Activated T-helper 1 cell treated with anti-CD3 and anti-CD28 coated beads, Interleukin-12 subunit alpha, Interleukin-12 subunit beta, Interleukin-2, Interleukin-4 antibody, amounts not matched to agents 30 ng/mL and 10 ng/mL and 1 ng/mL, durations not matched to agents 14 hours and 24 hours and 36 hours (primary cell): ENCODE data around the gene ACSL1. TPM values are rescaled to one million over a fixed set of nuclear protein-coding genes. Genes with fewer than 3 reads are reported as not detected.

Experiments
- DNase-seq: peaks from one replicate; pipeline ENCODE4 v3.0.0; 2021; ENCODE audit warnings: low spot score
- H3K27ac Mint-ChIP-seq: one replicate; pipeline ENCODE4 v1.8.0; 2021; ENCODE audit warnings: mild to moderate bottlenecking, mixed read lengths
- H3K27me3 Mint-ChIP-seq: one replicate; pipeline ENCODE4 v1.8.0; 2022; ENCODE audit warnings: mild to moderate bottlenecking, moderate library complexity, mixed read lengths; ENCODE audit not compliant: insufficient read depth
- H3K36me3 Mint-ChIP-seq: one replicate; pipeline ENCODE4 v1.8.0; 2021; ENCODE audit warnings: low read depth, mixed read lengths
- H3K4me1 Mint-ChIP-seq: one replicate; pipeline ENCODE4 v1.8.0; 2021; ENCODE audit warnings: low read depth, mixed read lengths
- H3K4me3 Mint-ChIP-seq: one replicate; pipeline ENCODE4 v1.8.0; 2021; ENCODE audit warnings: mild to moderate bottlenecking, moderate library complexity, mixed read lengths
- H3K9me3 Mint-ChIP-seq: one replicate; pipeline ENCODE4 v1.8.0; 2021; ENCODE audit warnings: mixed read lengths
- intact Hi-C: fragments of 100-400 bp; cut with micrococcal nuclease; formaldehyde crosslinking; loops from one replicate; pipeline ENCODE4 v1.15.1; 2024
- total RNA-seq: library from RNA; stranded (reverse); gene quantifications from 2 replicates; pipeline ENCODE4 v1.2.3, GENCODE V29; 2022

ACSL1 gene
- total RNA-seq, 1 donor from 2014 or later: 56.7 TPM

- intact Hi-C loops: no loop called here
- Mint-ChIP-seq H3K4me3 (no peak overlapping the region), H3K36me3 (peaks cover 2% of the 10 kb centered on the region), H3K27ac (no peak overlapping the region), H3K27me3 (peaks cover 5% of the 10 kb centered on the region), H3K4me1 (peaks cover 9% of the 10 kb centered on the region), H3K9me3 (no peaks in the 10 kb centered on the region)
- no peak for DNase-seq
Observed at GRCh38 chr4:184833046-184833838, 7.5 kb upstream of the ACSL1 start.

GRCh38 chr4:184831153-184831552, 5.4 kb upstream of the ACSL1 start:
- DNase-seq: no peak
- H3K4me3 Mint-ChIP-seq: no peak overlapping the region
- H3K27me3 Mint-ChIP-seq: peaks cover 8% of the 10 kb centered on the region
- H3K9me3 Mint-ChIP-seq: no peaks in the 10 kb centered on the region
- intact Hi-C loops: no loop called here
- peaks cover 2% of the 10 kb centered on the region for H3K36me3 Mint-ChIP-seq
- H3K27ac Mint-ChIP-seq: no peak overlapping the region
- peaks cover 14% of the 10 kb centered on the region for H3K4me1 Mint-ChIP-seq

GRCh38 chr4:184826691-184827270, 1.0 kb upstream of the ACSL1 start:
- peaks cover 14% of the 10 kb centered on the region for H3K36me3 Mint-ChIP-seq
- H3K4me3 Mint-ChIP-seq: peak overlapping the region; percentile 93
- peaks cover 49% of the 10 kb centered on the region for H3K4me1 Mint-ChIP-seq
- H3K27me3 Mint-ChIP-seq: peaks cover 8% of the 10 kb centered on the region
- no peak for DNase-seq
- peak overlapping the region; percentile 96 for H3K27ac Mint-ChIP-seq
- intact Hi-C loops: loop anchor here (1.0 to 10.0 kb wide), 15 partner anchors 23 to 1384 kb away; partner anchors contain the start of genes ANKRD37, CASP3, CDKN2AIP and CENPU
- H3K9me3 Mint-ChIP-seq: no peaks in the 10 kb centered on the region

GRCh38 chr4:184825141-184825895, 450 bp downstream of the ACSL1 start:
- peak; percentile 60 for DNase-seq
- H3K27ac Mint-ChIP-seq: peak overlapping the region; percentile 95
- H3K36me3 Mint-ChIP-seq: peaks cover 13% of the 10 kb centered on the region
- H3K27me3 Mint-ChIP-seq: peaks cover 8% of the 10 kb centered on the region
- intact Hi-C loops: loop anchor here (2.0 to 10.0 kb wide), 11 partner anchors 37 to 1383 kb away; partner anchors contain the start of genes ANKRD37, CDKN2AIP, ING2 and IRF2
- H3K4me3 Mint-ChIP-seq: peak overlapping the region; percentile 92
- no peaks in the 10 kb centered on the region for H3K9me3 Mint-ChIP-seq
- peaks cover 60% of the 10 kb centered on the region for H3K4me1 Mint-ChIP-seq

GRCh38 chr4:184824776-184825084, 1.0 kb downstream of the ACSL1 start:
- DNase-seq: no peak
- H3K27ac Mint-ChIP-seq: peak overlapping the region; percentile 95
- peaks cover 63% of the 10 kb centered on the region for H3K4me1 Mint-ChIP-seq
- H3K9me3 Mint-ChIP-seq: no peaks in the 10 kb centered on the region
- peak overlapping the region; percentile 92 for H3K4me3 Mint-ChIP-seq
- intact Hi-C loops: loop anchor here (1.0 to 10.0 kb wide), 15 partner anchors 31 to 1382 kb away; partner anchors contain the start of genes ANKRD37, CDKN2AIP, ING2 and IRF2
- H3K36me3 Mint-ChIP-seq: peaks cover 11% of the 10 kb centered on the region
- peaks cover 7% of the 10 kb centered on the region for H3K27me3 Mint-ChIP-seq

GRCh38 chr4:184824081-184824775, 1.5 kb downstream of the ACSL1 start:
- intact Hi-C loops: loop anchor here (1.0 to 10.0 kb wide), 12 partner anchors 31 to 1319 kb away; partner anchors contain the start of genes ANKRD37, ING2, IRF2 and LRP2BP
- Mint-ChIP-seq H3K4me1 (peaks cover 68% of the 10 kb centered on the region), H3K27ac (peak overlapping the region; percentile 95), H3K4me3 (peak overlapping the region; percentile 92), H3K9me3 (no peaks in the 10 kb centered on the region), H3K36me3 (peaks cover 11% of the 10 kb centered on the region), H3K27me3 (peaks cover 7% of the 10 kb centered on the region)
- DNase-seq: no peak

GRCh38 chr4:184823014-184823413, 2.8 kb downstream of the ACSL1 start:
- no peak overlapping the region for H3K27ac Mint-ChIP-seq
- no peak for DNase-seq
- intact Hi-C loops: loop anchor here (10.0 kb wide), 7 partner anchors 288 to 1318 kb away; partner anchors contain the start of genes ANKRD37, ING2, IRF2 and LRP2BP
- H3K4me1 Mint-ChIP-seq: peaks cover 77% of the 10 kb centered on the region
- peaks cover 4% of the 10 kb centered on the region for H3K27me3 Mint-ChIP-seq
- peaks cover 11% of the 10 kb centered on the region for H3K36me3 Mint-ChIP-seq
- peak overlapping the region; percentile 92 for H3K4me3 Mint-ChIP-seq
- H3K9me3 Mint-ChIP-seq: no peaks in the 10 kb centered on the region

GRCh38 chr4:184822356-184822755, 3.4 kb downstream of the ACSL1 start:
- H3K9me3 Mint-ChIP-seq: no peaks in the 10 kb centered on the region
- intact Hi-C loops: loop anchor here (10.0 kb wide), 7 partner anchors 288 to 1318 kb away; partner anchors contain the start of genes ANKRD37, ING2, IRF2 and LRP2BP
- peaks cover 2% of the 10 kb centered on the region for H3K27me3 Mint-ChIP-seq
- H3K4me3 Mint-ChIP-seq: no peak overlapping the region
- H3K36me3 Mint-ChIP-seq: peaks cover 11% of the 10 kb centered on the region
- no peak overlapping the region for H3K27ac Mint-ChIP-seq
- no peak for DNase-seq
- H3K4me1 Mint-ChIP-seq: peaks cover 80% of the 10 kb centered on the region

- intact Hi-C loops: loop anchor here (10.0 kb wide), 7 partner anchors 286 to 1316 kb away; partner anchors contain the start of genes ANKRD37, ING2, IRF2 and LRP2BP
- Mint-ChIP-seq H3K36me3 (peaks cover 11% of the 10 kb centered on the region), H3K27ac (no peak overlapping the region), H3K4me3 (no peak overlapping the region), H3K4me1 (peaks cover 79% of the 10 kb centered on the region), H3K9me3 (no peaks in the 10 kb centered on the region), H3K27me3 (peaks cover 2% of the 10 kb centered on the region)
- DNase-seq: no peak
Observed at GRCh38 chr4:184821242-184821641, 4.5 kb downstream of the ACSL1 start.

- intact Hi-C loops: loop anchor here (5.0 to 10.0 kb wide), 8 partner anchors 285 to 1315 kb away; partner anchors contain the start of genes ANKRD37, ING2, IRF2 and LRP2BP
Observed at GRCh38 chr4:184819786-184820185, 6.0 kb downstream of the ACSL1 start.

GRCh38 chr4:184818216-184818564, 7.6 kb downstream of the ACSL1 start:
- Mint-ChIP-seq H3K4me1 (peaks cover 80% of the 10 kb centered on the region), H3K27me3 (peaks cover 2% of the 10 kb centered on the region), H3K9me3 (no peaks in the 10 kb centered on the region), H3K27ac (no peak overlapping the region), H3K4me3 (no peak overlapping the region), H3K36me3 (peaks cover 10% of the 10 kb centered on the region)
- intact Hi-C loops: loop anchor here (5.0 kb wide), 1 partner anchor 556 kb away; no protein-coding TSS in a partner anchor
- DNase-seq: no peak

More at GRCh38 chr4:184819786-184820185, 6.0 kb downstream of the ACSL1 start:
- Mint-ChIP-seq H3K4me3 (no peak overlapping the region), H3K27ac (no peak overlapping the region), H3K9me3 (no peaks in the 10 kb centered on the region), H3K27me3 (peaks cover 2% of the 10 kb centered on the region), H3K4me1 (peaks cover 89% of the 10 kb centered on the region), H3K36me3 (peaks cover 12% of the 10 kb centered on the region)
- no peak for DNase-seq
